Sigmoid colon (tissue), 7 donors: ENCODE measurements around the gene TTC4. TPM values are rescaled to one million over a fixed set of nuclear protein-coding genes. Genes with fewer than 3 reads are reported as not detected.

ENCODE experiments used
- DNase-seq: peaks from one replicate; pipeline ENCODE4 v3.0.0-alpha.2; 2019
- H3K27ac ChIP-seq, 4 donors: fragments of 200-600 bp; sonication (generic); one replicate each; pipeline ENCODE4 v1.5.1; 2016 to 2019; ENCODE audit warnings: mild to moderate bottlenecking in 1 of 4
- H3K27me3 ChIP-seq, 3 donors: fragments of 200-600 bp; sonication (generic); one replicate each; pipeline ENCODE4 v1.5.1; 2019; ENCODE audit warnings: mild to moderate bottlenecking in 1 of 3
- H3K36me3 ChIP-seq, 4 donors: fragments of 200-600 bp; sonication (generic); one replicate each; pipeline ENCODE4 v1.5.1; 2016 to 2019
- H3K4me1 ChIP-seq, 4 donors: fragments of 200-600 bp; sonication (generic); one replicate each; pipeline ENCODE4 v1.5.1; 2017 to 2019
- H3K4me3 ChIP-seq, 4 donors: fragments of 200-600 bp; sonication (generic); one replicate each; pipeline ENCODE4 v1.5.1; 2017 to 2019; ENCODE audit warnings: mild to moderate bottlenecking in 2 of 4, moderate library complexity in 1 of 4
- H3K9me3 ChIP-seq, 4 donors: fragments of 200-600 bp in 3 of 4; sonication (generic) in 3 of 4; one replicate each; pipeline versions ENCODE4 v1.5.1 to v1.6.1; 2013 to 2019
- CTCF ChIP-seq, 4 experiments: fragments of 450-650 bp in 3 of 4; fragments of 200-600 bp in 1 of 4; IDR thresholded peaks; one replicate each; pipeline ENCODE4 v1.5.1; 2016 to 2019; ENCODE audit warnings: antibody characterized with exemption in 4 of 4, mild to moderate bottlenecking in 3 of 4, moderate library complexity in 2 of 4
- EP300 ChIP-seq, 4 donors: sonication (generic); formaldehyde crosslinking; IDR thresholded peaks; one replicate each; pipeline ENCODE4 v1.6.1; 2017; ENCODE audit warnings: antibody characterized with exemption in 4 of 4
- POLR2A ChIP-seq, 2 donors: fragments of 450-650 bp; IDR thresholded peaks; one replicate each; pipeline ENCODE4 v1.6.1; 2016; ENCODE audit warnings: antibody characterized with exemption in 2 of 2, mild to moderate bottlenecking in 2 of 2, moderate library complexity in 2 of 2
- POLR2AphosphoS5 ChIP-seq, 4 donors: sonication (generic); formaldehyde crosslinking; IDR thresholded peaks; one replicate each; pipeline ENCODE4 v1.6.1; 2017; ENCODE audit warnings: antibody characterized with exemption in 4 of 4
- WGBS, 2 donors: extraction: QIAGEN DNeasy Blood & Tissue Kit; methylation state at CpG; one replicate each; pipeline ENCODE4 v1.1.7; 2013; 5-methylcytosine and 5-hydroxymethylcytosine counted together
- intact Hi-C: fragments of 100-400 bp; cut with DNase I; formaldehyde crosslinking; loops from one replicate; pipeline ENCODE4 v1.15.1; 2023
- polyA plus RNA-seq, 3 donors: library from polyadenylated mRNA; stranded (reverse); fragments of 200-250 nt; gene quantifications; one replicate each; pipeline ENCODE4 v1.2.3, GENCODE V29; 2013
- total RNA-seq, 4 donors: library from RNA; depleted of rRNA; stranded (reverse); fragments of >200 nt; gene quantifications; one replicate each; pipeline ENCODE4 v1.1.0, GENCODE V29; 2016
- donor health status: healthy with polysubstance abuse.
- donor health status: Bipolar disorder and iron deficiency.
- donor health status: healthy.

The TTC4 gene
- total and polyA plus RNA-seq, 7 donors = 7.6 to 33.4 (median 15.0) TPM

- intact Hi-C loops = no loop called here
Measured at GRCh38 chr1:54751426-54751825, 35.8 kb downstream of the TTC4 start.

GRCh38 chr1:54754045-54754444 lies 38.4 kb downstream of the TTC4 start:
- 94 to 95% methylated on average over 22 of the region's 22 CpGs for WGBS, 2 donors
- no peak for TF ChIP-seq CTCF (IDR thresholded peaks at IDR 0.05)
- no peak for TF ChIP-seq POLR2AphosphoS5 (IDR thresholded peaks at IDR 0.05)
- TF ChIP-seq POLR2A (IDR thresholded peaks at IDR 0.05) = no peak
- no peak for TF ChIP-seq EP300 (IDR thresholded peaks at IDR 0.05)
- DNase-seq = no peak
- Histone ChIP-seq H3K4me3 (no peak overlapping the region), H3K36me3 (peaks cover 11 to 36% (median 18%) of the 10 kb centered on the region in 4 donors), H3K4me1 (no peaks in the 10 kb centered on the region), H3K9me3 (no peaks in the 10 kb centered on the region), H3K27ac (no peak overlapping the region), H3K27me3 (no peaks in the 10 kb centered on the region)
- intact Hi-C loops = no loop called here

More at GRCh38 chr1:54751426-54751825, 35.8 kb downstream of the TTC4 start:
- Histone ChIP-seq H3K27me3 (no peaks in the 10 kb centered on the region), H3K4me1 (no peaks in the 10 kb centered on the region), H3K9me3 (no peaks in the 10 kb centered on the region), H3K36me3 (peaks cover 0 to 10% (median 2%) of the 10 kb centered on the region in 4 donors), H3K4me3 (no peak overlapping the region), H3K27ac (no peak overlapping the region)
- no peak for DNase-seq
- TF ChIP-seq POLR2A (IDR thresholded peaks at IDR 0.05) (no peak), POLR2AphosphoS5 (IDR thresholded peaks at IDR 0.05) (no peak), CTCF (IDR thresholded peaks at IDR 0.05) (no peak), EP300 (IDR thresholded peaks at IDR 0.05) (no peak)
- WGBS, 2 donors = 77 to 79% methylated on average over 4 of the region's 4 CpGs

GRCh38 chr1:54754486-54755285 lies 39.0 kb downstream of the TTC4 start:
- H3K4me1 ChIP-seq = no peaks in the 10 kb centered on the region
- peaks cover 11 to 36% (median 18%) of the 10 kb centered on the region in 4 donors for H3K36me3 ChIP-seq
- no peak for DNase-seq
- TF ChIP-seq EP300 (IDR thresholded peaks at IDR 0.05) = no peak
- no peak for TF ChIP-seq POLR2A (IDR thresholded peaks at IDR 0.05)
- TF ChIP-seq POLR2AphosphoS5 (IDR thresholded peaks at IDR 0.05) = no peak
- no peak for TF ChIP-seq CTCF (IDR thresholded peaks at IDR 0.05)
- intact Hi-C loops = no loop called here
- no peak overlapping the region for H3K27ac ChIP-seq
- no peaks in the 10 kb centered on the region for H3K27me3 ChIP-seq
- no peak overlapping the region for H3K4me3 ChIP-seq
- WGBS, 2 donors = 92 to 94% methylated on average over 25 of the region's 25 CpGs
- H3K9me3 ChIP-seq = no peaks in the 10 kb centered on the region

GRCh38 chr1:54757833-54758232 lies 42.2 kb downstream of the TTC4 start:
- Histone ChIP-seq H3K27me3 (no peaks in the 10 kb centered on the region), H3K36me3 (peaks cover 11 to 36% (median 18%) of the 10 kb centered on the region in 4 donors), H3K4me1 (peaks cover 0 to 2% (median 0%) of the 10 kb centered on the region in 4 donors), H3K27ac (no peak overlapping the region), H3K9me3 (no peaks in the 10 kb centered on the region), H3K4me3 (no peak overlapping the region)
- no peak for TF ChIP-seq POLR2A (IDR thresholded peaks at IDR 0.05)
- no peak for TF ChIP-seq POLR2AphosphoS5 (IDR thresholded peaks at IDR 0.05)
- 97% methylated on average over 9 of the region's 9 CpGs for WGBS, 2 donors
- DNase-seq = no peak
- intact Hi-C loops = no loop called here

- no peaks in the 10 kb centered on the region for H3K27me3 ChIP-seq
- H3K27ac ChIP-seq = no peak overlapping the region
- 94 to 95% methylated on average over 20 of the region's 20 CpGs for WGBS, 2 donors
- DNase-seq = peak; percentile 61
- H3K4me3 ChIP-seq = no peak overlapping the region
- intact Hi-C loops = no loop called here
- no peaks in the 10 kb centered on the region for H3K9me3 ChIP-seq
- no peak for TF ChIP-seq CTCF (IDR thresholded peaks at IDR 0.05)
- TF ChIP-seq EP300 (IDR thresholded peaks at IDR 0.05) = no peak
- no peak for TF ChIP-seq POLR2A (IDR thresholded peaks at IDR 0.05)
- TF ChIP-seq POLR2AphosphoS5 (IDR thresholded peaks at IDR 0.05) = no peak
- peaks cover 0 to 11% (median 9%) of the 10 kb centered on the region in 4 donors for H3K4me1 ChIP-seq
- H3K36me3 ChIP-seq = peaks cover 11 to 36% (median 18%) of the 10 kb centered on the region in 4 donors
Measured at GRCh38 chr1:54758678-54759348, 43.2 kb downstream of the TTC4 start.
